Stomach (tissue), 4 donors: ENCODE measurements around the gene PTCD1.

ENCODE experiments used
- POLR2A ChIP-seq, 4 donors: fragments of 450-650 bp; IDR thresholded peaks; one replicate each; pipeline ENCODE4 v1.6.1; 2016; ENCODE audit warnings: antibody characterized with exemption in 4 of 4, control low read depth in 2 of 4, mild to moderate bottlenecking in 1 of 4, moderate library complexity in 1 of 4
- POLR2AphosphoS5 ChIP-seq, 3 donors: sonication (generic); formaldehyde crosslinking; IDR thresholded peaks; one replicate each; pipeline ENCODE4 v1.6.1; 2016; ENCODE audit warnings: antibody characterized with exemption in 3 of 3
- TF ChIP-seq, protein P1 (sequence below), 7 experiments: fragments of 450-650 bp in 4 of 7; fragments of 200-600 bp in 3 of 7; sonication (generic) in 3 of 7; IDR thresholded peaks; one replicate each; pipeline ENCODE4 v1.5.1; 2016 to 2019; ENCODE audit warnings: antibody characterized with exemption in 7 of 7, control low read depth in 2 of 7, mild to moderate bottlenecking in 1 of 7

- TF ChIP-seq, protein P1, sequence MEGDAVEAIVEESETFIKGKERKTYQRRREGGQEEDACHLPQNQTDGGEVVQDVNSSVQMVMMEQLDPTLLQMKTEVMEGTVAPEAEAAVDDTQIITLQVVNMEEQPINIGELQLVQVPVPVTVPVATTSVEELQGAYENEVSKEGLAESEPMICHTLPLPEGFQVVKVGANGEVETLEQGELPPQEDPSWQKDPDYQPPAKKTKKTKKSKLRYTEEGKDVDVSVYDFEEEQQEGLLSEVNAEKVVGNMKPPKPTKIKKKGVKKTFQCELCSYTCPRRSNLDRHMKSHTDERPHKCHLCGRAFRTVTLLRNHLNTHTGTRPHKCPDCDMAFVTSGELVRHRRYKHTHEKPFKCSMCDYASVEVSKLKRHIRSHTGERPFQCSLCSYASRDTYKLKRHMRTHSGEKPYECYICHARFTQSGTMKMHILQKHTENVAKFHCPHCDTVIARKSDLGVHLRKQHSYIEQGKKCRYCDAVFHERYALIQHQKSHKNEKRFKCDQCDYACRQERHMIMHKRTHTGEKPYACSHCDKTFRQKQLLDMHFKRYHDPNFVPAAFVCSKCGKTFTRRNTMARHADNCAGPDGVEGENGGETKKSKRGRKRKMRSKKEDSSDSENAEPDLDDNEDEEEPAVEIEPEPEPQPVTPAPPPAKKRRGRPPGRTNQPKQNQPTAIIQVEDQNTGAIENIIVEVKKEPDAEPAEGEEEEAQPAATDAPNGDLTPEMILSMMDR (IDR thresholded peaks at IDR 0.05): no peak
- no peak for TF ChIP-seq POLR2A (IDR thresholded peaks at IDR 0.05)
- no peak for TF ChIP-seq POLR2AphosphoS5 (IDR thresholded peaks at IDR 0.05)
These were observed 17.7 kb upstream of the PTCD1 start for GRCh38 chr7:99456288-99456687.
